GM21786 (cell line): ENCODE results near the gene ACTL10.

Source experiments
- ATAC-seq: cut with Tn5 transposase; IDR thresholded peaks from one replicate; pipeline ENCODE4 v1.9.1; 2021; ENCODE audit not compliant: unreplicated experiment

ACTL10 gene

GRCh38 chr20:33648396-33649004 is 18.2 kb upstream of the ACTL10 start:
- ATAC-seq: no peak

GRCh38 chr20:33649201-33649681 is 17.5 kb upstream of the ACTL10 start:
- no peak for ATAC-seq

- no peak for ATAC-seq
Observed at GRCh38 chr20:33650111-33650752, 16.5 kb upstream of the ACTL10 start.

GRCh38 chr20:33650753-33651561 is 15.8 kb upstream of the ACTL10 start:
- ATAC-seq: no peak

- ATAC-seq: no peak
Observed at GRCh38 chr20:33651562-33652048, 15.1 kb upstream of the ACTL10 start.

GRCh38 chr20:33653218-33653899 is 13.4 kb upstream of the ACTL10 start:
- ATAC-seq: no peak

GRCh38 chr20:33653900-33654596 is 12.7 kb upstream of the ACTL10 start:
- ATAC-seq: no peak

- ATAC-seq: no peak
Observed at GRCh38 chr20:33654680-33655161, 12.0 kb upstream of the ACTL10 start.

- ATAC-seq: no peak
Observed at GRCh38 chr20:33655164-33655563, 11.6 kb upstream of the ACTL10 start.

GRCh38 chr20:33656010-33656782 is 10.5 kb upstream of the ACTL10 start:
- ATAC-seq: no peak

- no peak for ATAC-seq
Observed at GRCh38 chr20:33656783-33657703, 9.7 kb upstream of the ACTL10 start.

GRCh38 chr20:33657704-33658095 is 9.0 kb upstream of the ACTL10 start:
- ATAC-seq: no peak

- no peak for ATAC-seq
Observed at GRCh38 chr20:33658510-33658909, 8.2 kb upstream of the ACTL10 start.

- no peak for ATAC-seq
Observed at GRCh38 chr20:33658929-33659328, 7.8 kb upstream of the ACTL10 start.

GRCh38 chr20:33659341-33660034 is 7.3 kb upstream of the ACTL10 start:
- no peak for ATAC-seq

- ATAC-seq: no peak
Observed at GRCh38 chr20:33660035-33660684, 6.6 kb upstream of the ACTL10 start.

- no peak for ATAC-seq
Observed at GRCh38 chr20:33660685-33661058, 6.1 kb upstream of the ACTL10 start.

GRCh38 chr20:33662172-33662571 is 4.6 kb upstream of the ACTL10 start, which contains the start of gene C20orf144:
Gene C20orf144 (plus strand): TSS chr20:33662327. CDS start chr20:33662346, 19 bp downstream.
- no peak for ATAC-seq
